HEK293 (cell line): Measurements from ENCODE around the gene RGS12.

ENCODE experiments used
- CTCF ChIA-PET: fragments of 350-600 bp; formaldehyde crosslinking; extraction: SDS; loops from one replicate; lab custom pipeline; 2021; ENCODE audit warnings: antibody characterized with exemption; lab: Yijun Ruan, JAX
- POLR2A ChIA-PET: fragments of 300-600 bp; formaldehyde crosslinking; extraction: SDS; loops from one replicate; lab custom pipeline; 2020; ENCODE audit warnings: antibody characterized with exemption, inconsistent platforms; lab: Yijun Ruan, JAX
- H3K27ac ChIP-seq: fragments of 200-500 bp; sonication (Bioruptor generic); 2 replicates; pipeline ENCODE4 v1.5.1; 2014; ENCODE audit warnings: low read depth, low read length, control low read depth, inconsistent platforms; ENCODE audit errors: extremely low read depth
- H3K36me3 ChIP-seq, 2 experiments: fragments of 200-500 bp in 1 of 2; sonication (Bioruptor generic) in 1 of 2; 1 replicate in 1 of 2; 2 replicates in 1 of 2; pipeline ENCODE4 v1.5.1; 2014 to 2017; ENCODE audit warnings: inconsistent platforms in 2 of 2, low read length in 2 of 2; ENCODE audit not compliant: control insufficient read depth in 2 of 2, insufficient read depth in 1 of 2
- H3K4me1 ChIP-seq: fragments of 200-500 bp; sonication (Bioruptor generic); 2 replicates; pipeline ENCODE4 v1.5.1; 2014; ENCODE audit warnings: mild to moderate bottlenecking, low read length, inconsistent platforms; ENCODE audit not compliant: control insufficient read depth, insufficient read depth
- H3K4me3 ChIP-seq: 2 replicates; pipeline ENCODE4 v1.5.1; 2011; ENCODE audit warnings: low read depth, mild to moderate bottlenecking, control low read depth, low read length, moderate library complexity
- H3K9me3 ChIP-seq: fragments of 200-500 bp; sonication (Bioruptor generic); 2 replicates; pipeline ENCODE4 v1.5.1; 2014; ENCODE audit warnings: low read depth, low read length, inconsistent platforms; ENCODE audit not compliant: control insufficient read depth, insufficient read depth
- HIC1 ChIP-seq: fragments of 450-650 bp; formaldehyde crosslinking; IDR thresholded peaks from 2 replicates; pipeline ENCODE4 v1.5.1; 2016; ENCODE audit warnings: missing biosample characterization, missing genetic modification characterization
- KLF16 ChIP-seq: fragments of 450-650 bp; formaldehyde crosslinking; IDR thresholded peaks from 2 replicates; pipeline ENCODE4 v1.5.1; 2017; ENCODE audit warnings: missing biosample characterization, missing genetic modification characterization
- KLF17 ChIP-seq: fragments of 450-650 bp; formaldehyde crosslinking; IDR thresholded peaks from 2 replicates; pipeline ENCODE4 v1.5.1; 2016; ENCODE audit warnings: missing biosample characterization, missing genetic modification characterization
- MZF1 ChIP-seq: fragments of 450-650 bp; formaldehyde crosslinking; IDR thresholded peaks from 2 replicates; pipeline ENCODE4 v1.5.1; 2017; ENCODE audit warnings: missing biosample characterization, missing genetic modification characterization, borderline replicate concordance
- SP3 ChIP-seq: fragments of 450-650 bp; formaldehyde crosslinking; IDR thresholded peaks from 2 replicates; pipeline ENCODE4 v1.5.1; 2016; ENCODE audit warnings: missing biosample characterization, missing genetic modification characterization
- TCF7L2 ChIP-seq: IDR thresholded peaks from 2 replicates; pipeline ENCODE4 v1.6.1; 2011; ENCODE audit warnings: low read depth, mild to moderate bottlenecking, inconsistent platforms, low read length, moderate library complexity, borderline replicate concordance
- ZBTB10 ChIP-seq: fragments of 450-650 bp; formaldehyde crosslinking; IDR thresholded peaks from 2 replicates; pipeline ENCODE4 v1.5.1; 2016; ENCODE audit warnings: missing biosample characterization, missing genetic modification characterization
- ZBTB20 ChIP-seq: fragments of 450-650 bp; formaldehyde crosslinking; IDR thresholded peaks from 2 replicates; pipeline ENCODE4 v1.5.1; 2016; ENCODE audit warnings: missing biosample characterization, missing genetic modification characterization
- ZBTB44 ChIP-seq: fragments of 450-650 bp; IDR thresholded peaks from 2 replicates; pipeline ENCODE4 v1.5.1; 2018; ENCODE audit warnings: missing biosample characterization, mild to moderate bottlenecking, missing genetic modification characterization
- ZBTB6 ChIP-seq: fragments of 450-650 bp; formaldehyde crosslinking; IDR thresholded peaks from 2 replicates; pipeline ENCODE4 v1.5.1; 2017; ENCODE audit warnings: missing biosample characterization, missing genetic modification characterization
- ZFP69B ChIP-seq: fragments of 450-650 bp; formaldehyde crosslinking; IDR thresholded peaks from 2 replicates; pipeline ENCODE4 v1.5.1; 2016; ENCODE audit warnings: missing biosample characterization, missing genetic modification characterization
- ZNF169 ChIP-seq: fragments of 450-650 bp; formaldehyde crosslinking; IDR thresholded peaks from 2 replicates; pipeline ENCODE4 v1.5.1; 2016; ENCODE audit warnings: missing biosample characterization, missing genetic modification characterization
- ZNF2 ChIP-seq: fragments of 450-650 bp; formaldehyde crosslinking; IDR thresholded peaks from 2 replicates; pipeline ENCODE4 v1.5.1; 2016; ENCODE audit warnings: missing biosample characterization, missing genetic modification characterization
- ZNF280D ChIP-seq: fragments of 450-650 bp; formaldehyde crosslinking; IDR thresholded peaks from 2 replicates; pipeline ENCODE4 v1.5.1; 2016; ENCODE audit warnings: missing biosample characterization, missing genetic modification characterization
- ZNF335 ChIP-seq: fragments of 450-650 bp; formaldehyde crosslinking; conservative IDR thresholded peaks from 2 replicates; pipeline ENCODE4 v1.5.1; 2016; ENCODE audit warnings: missing biosample characterization, missing genetic modification characterization
- ZNF391 ChIP-seq: fragments of 450-650 bp; formaldehyde crosslinking; IDR thresholded peaks from 2 replicates; pipeline ENCODE4 v1.5.1; 2016; ENCODE audit warnings: low read depth, missing biosample characterization, missing genetic modification characterization, borderline replicate concordance
- ZNF571 ChIP-seq: fragments of 450-650 bp; formaldehyde crosslinking; IDR thresholded peaks from 2 replicates; pipeline ENCODE4 v1.5.0; 2017; ENCODE audit warnings: missing biosample characterization, missing genetic modification characterization
- ZNF624 ChIP-seq: fragments of 450-650 bp; formaldehyde crosslinking; IDR thresholded peaks from 2 replicates; pipeline ENCODE4 v1.5.1; 2017; ENCODE audit warnings: missing biosample characterization, missing genetic modification characterization
- ZNF629 ChIP-seq: fragments of 450-650 bp; formaldehyde crosslinking; IDR thresholded peaks from 2 replicates; pipeline ENCODE4 v1.5.1; 2017; ENCODE audit warnings: missing biosample characterization, missing genetic modification characterization
- ZNF639 ChIP-seq: fragments of 450-650 bp; formaldehyde crosslinking; IDR thresholded peaks from 2 replicates; pipeline ENCODE4 v1.5.1; 2016; ENCODE audit warnings: missing biosample characterization, missing genetic modification characterization
- ZNF776 ChIP-seq: fragments of 450-650 bp; formaldehyde crosslinking; IDR thresholded peaks from 2 replicates; pipeline ENCODE4 v1.5.0; 2017; ENCODE audit warnings: missing biosample characterization, missing genetic modification characterization, borderline replicate concordance
- ZNF792 ChIP-seq: fragments of 450-650 bp; formaldehyde crosslinking; IDR thresholded peaks from 2 replicates; pipeline ENCODE4 v1.5.1; 2016; ENCODE audit warnings: missing biosample characterization, missing genetic modification characterization
- ZNF843 ChIP-seq: fragments of 450-650 bp; formaldehyde crosslinking; IDR thresholded peaks from 2 replicates; pipeline ENCODE4 v1.5.1; 2016; ENCODE audit warnings: missing biosample characterization, missing genetic modification characterization

RGS12 gene

GRCh38 chr4:3292571-3293400, at the start of gene RGS12:
Gene RGS12, plus strand, starts transcription at chr4:3293021. Its CDS starts 23,150 bp downstream, at chr4:3316171.
- Histone ChIP-seq H3K9me3 (no peaks in the 10 kb centered on the region), H3K36me3 (no peaks in the 10 kb centered on the region), H3K4me3 (peak within 1 kb of the TSS; percentile 68), H3K4me1 (no peaks in the 10 kb centered on the region), H3K27ac (peak within 1 kb of the TSS; percentile 63; the same call in 1 of the 2 replicates)
- CTCF ChIA-PET: interaction anchor here (0.7 kb wide), 1 partner anchor 145 kb away, joined by 3 read pairs; no protein-coding TSS in a partner anchor
- POLR2A ChIA-PET: interaction anchor here (1.0 kb wide), 1 partner anchor 11 kb away, joined by 3 read pairs; no protein-coding TSS in a partner anchor
- peak; percentile 53; the same call in 1 of the 2 replicates for TF ChIP-seq KLF16 (tag by site-specific recombination)
- TF ChIP-seq HIC1: no peak; the same call in 1 of the 2 replicates
- TF ChIP-seq ZNF639 (tag by site-specific recombination): no peak
- TF ChIP-seq ZNF280D (tag by site-specific recombination): no peak
- TF ChIP-seq ZFP69B (tag by site-specific recombination): no peak
- no peak for TF ChIP-seq ZNF792 (tag by site-specific recombination)
- TF ChIP-seq ZNF571 (tag by site-specific recombination): no peak
- TF ChIP-seq KLF17 (tag by site-specific recombination): peak; percentile 46; the same call in 1 of the 2 replicates
- TF ChIP-seq ZNF391 (tag by site-specific recombination): no peak
- TF ChIP-seq SP3 (tag by site-specific recombination): peak; percentile 57
- TF ChIP-seq ZBTB44 (tag by site-specific recombination): no peak
- peak; percentile 78 for TF ChIP-seq ZBTB10 (tag by site-specific recombination)
- TF ChIP-seq ZBTB6 (tag by site-specific recombination): no peak
- TF ChIP-seq ZNF335 (tag by site-specific recombination): no peak
- no peak for TF ChIP-seq ZBTB20 (tag by site-specific recombination)
- TF ChIP-seq ZNF776: no peak
- no peak for TF ChIP-seq ZNF629 (tag by site-specific recombination)
- no peak for TF ChIP-seq MZF1 (tag by site-specific recombination)
- no peak for TF ChIP-seq TCF7L2
- TF ChIP-seq ZNF2: 0 out of 2 replicates have a peak, but pooled peaks have one; percentile 15
- TF ChIP-seq ZNF843: no peak; the same call in 1 of the 2 replicates
- no peak for TF ChIP-seq ZNF624
- no peak for TF ChIP-seq ZNF169 (tag by site-specific recombination)
